ENCODE measurements around the gene PDLIM4.

PDLIM4 gene

GRCh38 chr5:132257131-132258101 lies at the start of gene PDLIM4:
TSS of gene PDLIM4 (plus strand) at chr5:132257696. CDS start at chr5:132257735, 39 bp downstream.
- DNase-seq (ENCODE audit: low read depth in 2 of 3, low spot score in 1 of 3): no peak

DNA sequence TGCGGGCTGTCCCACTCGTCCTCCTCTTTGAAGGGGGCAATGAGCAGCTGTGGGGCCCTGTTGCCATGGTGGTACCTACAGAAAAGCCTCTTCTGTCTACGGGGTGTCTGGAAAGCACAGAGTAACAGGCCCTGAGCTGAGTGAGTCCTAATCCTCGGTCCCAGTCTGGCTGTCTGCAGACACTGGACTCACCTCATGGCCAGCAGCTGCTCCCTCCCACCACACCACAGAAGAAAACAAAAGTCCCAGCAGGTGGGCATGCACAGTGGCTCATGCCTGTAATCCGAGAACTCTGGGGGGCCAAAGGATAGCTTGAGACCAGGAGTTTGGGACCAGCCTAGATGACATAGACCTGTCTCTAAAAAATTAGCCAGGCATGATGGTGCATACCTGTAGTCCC lies 49.7 kb upstream of the PDLIM4 start:
- DNase-seq (ENCODE audit: low read depth in 2 of 3, low spot score in 1 of 3): no peak

GRCh38 chr5:132209131-132209530 lies 48.4 kb upstream of the PDLIM4 start:
- no peak for DNase-seq (ENCODE audit: low read depth in 2 of 3, low spot score in 1 of 3)

GRCh38 chr5:132209901-132210545 lies 47.5 kb upstream of the PDLIM4 start:
- DNase-seq (ENCODE audit: low read depth in 2 of 3, low spot score in 1 of 3): no peak

- no peak for DNase-seq (ENCODE audit: low read depth in 2 of 3, low spot score in 1 of 3)
Measured at GRCh38 chr5:132210944-132211343, 46.6 kb upstream of the PDLIM4 start.

DNA sequence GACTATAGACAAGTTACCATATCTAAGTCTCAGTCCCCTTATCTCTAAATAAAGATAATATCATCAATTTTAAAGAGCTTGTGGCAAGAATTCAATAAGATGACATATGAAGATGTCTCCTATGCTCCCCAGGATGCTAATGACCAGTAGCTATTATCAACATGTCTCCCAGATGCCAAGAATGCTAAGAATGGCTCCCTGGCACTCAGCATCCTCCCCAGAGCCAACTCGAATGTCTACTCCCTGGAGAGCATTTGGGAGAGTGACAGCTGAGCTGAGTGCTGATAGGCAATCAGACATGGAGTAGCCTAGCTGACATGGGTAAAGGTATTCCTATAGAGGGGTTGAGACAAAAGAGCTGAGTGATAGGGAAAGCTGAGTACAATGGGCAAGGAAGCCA lies 45.7 kb upstream of the PDLIM4 start:
- DNase-seq (ENCODE audit: low read depth in 2 of 3, low spot score in 1 of 3): no peak

GRCh38 chr5:132213666-132214065 lies 43.8 kb upstream of the PDLIM4 start:
- no peak for DNase-seq (ENCODE audit: low read depth in 2 of 3, low spot score in 1 of 3)

DNA sequence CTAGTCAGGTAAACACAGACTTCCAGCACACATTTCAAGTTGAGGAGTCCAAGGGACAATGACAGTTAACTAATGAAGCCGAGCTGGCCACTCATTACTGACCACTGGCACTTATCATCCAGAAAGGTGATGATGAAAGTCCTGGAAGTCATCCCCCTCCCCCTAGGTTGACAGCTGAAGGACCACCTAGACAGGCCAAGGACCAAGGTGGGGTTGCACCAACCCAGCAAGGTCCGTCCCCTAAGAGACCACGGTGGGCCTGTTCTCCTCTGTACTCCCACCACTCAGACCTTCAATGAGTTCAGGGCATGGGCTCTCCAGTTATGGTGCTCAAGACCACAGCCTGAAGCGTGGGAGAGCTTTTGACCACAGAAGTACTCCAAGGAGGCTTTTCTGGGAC lies 43.0 kb upstream of the PDLIM4 start:
- no peak for DNase-seq (ENCODE audit: low read depth in 2 of 3, low spot score in 1 of 3)

DNA sequence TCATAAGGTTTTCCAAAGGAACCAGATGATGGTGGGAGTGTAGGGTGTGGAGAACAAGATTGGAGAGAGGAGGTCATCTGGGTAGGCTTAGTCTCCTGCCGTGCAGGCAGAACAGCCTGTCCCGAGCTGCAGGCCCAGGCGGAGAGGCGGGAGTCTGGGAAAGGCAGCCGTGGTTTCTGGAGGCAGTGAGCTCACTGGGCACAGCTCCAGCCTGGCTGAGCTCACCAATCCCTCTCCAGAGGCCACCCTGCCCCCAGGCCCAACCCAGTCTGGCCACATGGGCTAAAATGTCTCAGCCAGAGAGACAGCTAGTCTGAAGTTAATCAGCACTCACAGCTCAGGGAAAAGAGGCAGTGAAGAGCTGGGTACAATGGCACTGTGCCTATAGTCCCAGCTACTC lies 42.2 kb upstream of the PDLIM4 start:
- DNase-seq (ENCODE audit: low read depth in 2 of 3, low spot score in 1 of 3): no peak

DNA sequence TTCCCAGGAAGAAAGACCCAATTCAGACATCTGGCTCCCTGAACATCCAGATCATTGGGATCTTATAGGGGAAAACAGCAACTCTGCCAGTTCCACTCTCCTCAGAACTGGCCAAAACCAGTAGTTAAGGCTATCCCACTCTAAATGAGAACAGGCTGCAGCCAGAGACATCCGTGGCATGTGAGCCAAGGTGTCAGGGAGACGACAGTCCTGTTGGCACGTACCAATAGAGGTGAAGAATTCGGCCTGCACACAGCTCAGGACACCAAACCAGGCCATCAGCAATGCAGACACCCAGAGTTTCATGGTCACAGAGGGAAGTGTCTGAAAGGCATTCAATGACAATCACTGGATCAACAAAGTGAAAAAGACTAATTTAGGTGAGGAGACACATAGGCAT lies 39.2 kb upstream of the PDLIM4 start:
- DNase-seq (ENCODE audit: low read depth in 2 of 3, low spot score in 1 of 3): no peak

DNA sequence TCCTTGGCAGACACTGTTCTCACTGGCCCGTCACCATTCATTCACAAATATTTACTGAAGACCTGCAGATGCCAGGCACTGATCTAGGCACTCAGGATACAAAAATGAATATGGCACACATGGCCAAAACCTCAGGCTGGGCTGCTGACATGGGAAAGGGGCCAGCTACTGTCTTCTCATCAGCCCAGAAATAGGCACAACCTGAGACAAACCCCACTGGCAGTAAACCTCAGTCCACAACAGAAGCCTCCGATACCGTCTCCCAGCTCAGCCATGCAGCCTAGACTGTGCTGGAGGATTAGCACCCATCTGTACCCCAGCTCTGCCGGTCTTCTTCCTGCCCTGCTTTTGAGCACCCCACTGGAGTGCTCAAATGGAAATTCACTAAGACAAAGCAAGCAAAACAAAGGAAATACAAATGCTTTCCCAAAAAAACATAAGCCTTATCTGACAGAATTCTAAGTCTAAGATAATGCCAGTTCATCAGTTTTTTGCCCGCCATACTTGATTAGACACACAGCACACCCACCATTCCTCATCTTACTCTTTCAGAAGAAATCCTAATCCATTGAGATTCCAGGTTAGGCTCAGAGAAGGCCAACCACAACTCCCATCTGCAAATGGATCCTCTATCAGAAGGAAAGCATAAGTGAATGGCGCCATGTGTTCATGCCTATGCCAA lies 38.1 kb upstream of the PDLIM4 start:
- DNase-seq (ENCODE audit: low read depth in 2 of 3, low spot score in 1 of 3): no peak

DNA sequence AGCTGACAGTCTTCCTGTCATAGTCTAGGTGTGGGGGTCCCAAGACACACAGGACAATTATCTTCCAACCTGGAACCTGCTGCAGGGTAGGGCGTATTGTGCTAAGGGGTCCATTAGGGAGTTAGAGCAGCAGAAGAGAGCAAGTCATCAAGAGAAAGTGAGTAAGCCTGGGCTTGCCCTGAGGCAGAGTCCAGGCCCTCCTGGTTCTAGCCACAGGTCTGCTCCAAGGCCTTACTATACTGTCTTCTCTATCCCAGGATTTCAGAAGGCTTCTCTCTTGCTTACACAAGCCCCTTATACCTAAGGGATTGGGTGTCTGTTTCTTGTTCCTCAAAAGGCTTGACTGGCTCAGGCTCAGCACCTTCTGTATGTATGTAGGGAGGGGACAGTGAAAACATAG lies 37.5 kb upstream of the PDLIM4 start:
- no peak for DNase-seq (ENCODE audit: low read depth in 2 of 3, low spot score in 1 of 3)

GRCh38 chr5:132220491-132220890 lies 37.0 kb upstream of the PDLIM4 start:
- no peak for DNase-seq (ENCODE audit: low read depth in 2 of 3, low spot score in 1 of 3)

GRCh38 chr5:132221781-132222648 lies 35.5 kb upstream of the PDLIM4 start:
- no peak for DNase-seq (ENCODE audit: low read depth in 2 of 3, low spot score in 1 of 3)

DNA sequence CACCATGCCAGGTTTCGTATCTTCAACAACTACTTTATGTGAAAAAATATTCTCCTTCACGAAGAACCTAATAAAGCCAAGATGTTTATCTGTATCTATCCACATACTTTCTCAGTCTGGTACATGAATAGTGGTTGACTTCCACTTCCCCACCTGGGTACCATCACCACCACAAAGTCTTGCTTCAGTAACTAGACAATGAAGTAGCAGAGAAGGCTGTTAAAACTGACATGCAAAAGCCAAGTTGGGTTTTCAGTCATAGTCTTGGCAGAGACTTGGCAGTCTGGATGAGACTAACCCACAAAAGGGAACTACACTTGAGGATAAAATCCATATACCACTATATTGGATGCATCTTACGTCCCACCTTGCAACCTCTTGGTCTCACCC lies 34.9 kb upstream of the PDLIM4 start:
- no peak for DNase-seq (ENCODE audit: low read depth in 2 of 3, low spot score in 1 of 3)

GRCh38 chr5:132223861-132224260 lies 33.6 kb upstream of the PDLIM4 start:
- no peak for DNase-seq (ENCODE audit: low read depth in 2 of 3, low spot score in 1 of 3)

- no peak for DNase-seq (ENCODE audit: low read depth in 2 of 3, low spot score in 1 of 3)
Measured at GRCh38 chr5:132224716-132225115, 32.8 kb upstream of the PDLIM4 start.

DNA sequence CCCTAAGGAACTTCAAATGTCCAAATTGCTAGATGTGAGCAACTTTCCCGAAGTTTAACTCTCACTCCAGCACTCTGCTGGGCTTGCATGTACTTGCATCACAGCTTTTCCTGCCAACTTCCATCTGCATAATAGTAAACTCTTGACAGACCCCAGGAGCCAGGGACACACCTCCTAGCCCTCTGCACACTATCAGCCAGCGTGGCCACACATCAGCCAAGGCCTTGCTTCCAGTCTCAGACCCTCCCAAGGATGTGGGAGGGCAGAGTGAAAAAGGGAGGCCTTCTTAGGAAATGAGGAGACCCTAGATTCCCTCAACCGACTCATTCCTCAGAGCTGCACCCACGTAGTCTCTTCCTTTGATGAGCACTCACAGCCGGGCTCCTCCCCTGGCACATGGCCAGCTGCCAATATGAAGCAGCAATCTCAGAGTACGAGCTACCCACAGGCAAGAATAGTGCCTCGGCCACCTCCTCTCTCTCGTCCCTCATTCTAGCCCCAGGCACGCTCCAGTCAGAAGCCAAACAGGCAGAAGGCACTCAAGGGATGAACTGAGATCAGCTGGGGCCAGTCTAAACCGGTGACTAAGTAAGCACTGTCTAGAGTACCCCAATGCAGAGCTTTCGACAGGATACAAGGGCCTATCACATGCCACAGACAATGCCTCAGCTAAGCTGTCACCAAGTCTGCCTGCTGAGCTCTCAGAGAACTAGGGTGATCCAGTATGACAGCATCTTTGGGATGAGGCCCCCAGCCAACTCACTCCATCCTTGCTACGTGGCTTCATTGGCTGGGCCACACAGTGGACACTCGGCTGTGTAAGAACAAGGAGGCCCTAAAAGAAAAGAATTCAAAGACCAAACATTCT lies 32.1 kb upstream of the PDLIM4 start:
- peak in 2 of 3 donors; percentile 8 to 9 for DNase-seq (ENCODE audit: low read depth in 2 of 3, low spot score in 1 of 3)

GRCh38 chr5:132226516-132227234 lies 30.8 kb upstream of the PDLIM4 start:
- no peak for DNase-seq (ENCODE audit: low read depth in 2 of 3, low spot score in 1 of 3)

DNA sequence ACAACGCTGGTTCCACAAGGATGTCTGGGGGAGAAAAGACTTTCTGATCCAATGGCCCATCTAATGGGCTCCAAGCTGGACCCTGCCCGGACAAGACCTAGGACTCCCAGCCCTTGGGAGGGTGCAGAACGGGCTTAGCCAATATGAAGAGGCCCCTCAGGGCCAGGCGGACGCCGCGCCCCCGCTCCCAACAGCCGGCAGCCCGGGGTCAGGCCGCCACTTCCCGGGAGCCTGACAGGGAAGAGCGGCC lies 30.3 kb upstream of the PDLIM4 start:
- DNase-seq (ENCODE audit: low read depth in 2 of 3, low spot score in 1 of 3): no peak

Data from stimulated activated CD4-positive, alpha-beta T cell treated with anti-CD3 and anti-CD28 coated beads, Interleukin-12 subunit alpha, Interleukin-12 subunit beta, amount 100 ng/mL, for 48 hours (primary cell).